MCF 10A (cell line): ENCODE results near the gene SPPL3. TPM values are rescaled to one million over a fixed set of nuclear protein-coding genes. Genes with fewer than 3 reads are reported as not detected.

ENCODE experiments used
- BruUV-seq: library from RNA; stranded (reverse); fragments of 400-500 nt; replicated peaks from 2 replicates; lab custom pipeline; 2021; lab: Mats Ljungman, UMichigan
- CTCF ChIA-PET: fragments of 300-600 bp; sonication (Branson Sonifier 250); formaldehyde crosslinking; extraction: SDS; loops from one replicate; lab custom pipeline; 2021; ENCODE audit warnings: antibody characterized with exemption, inconsistent platforms; lab: Yijun Ruan, JAX
- POLR2A ChIA-PET: fragments of 300-600, 350-650 bp; sonication (Branson Sonifier 250); formaldehyde crosslinking; extraction: SDS; loops from one replicate; lab custom pipeline; 2020; ENCODE audit warnings: antibody characterized with exemption, inconsistent platforms; lab: Yijun Ruan, JAX
- DNase-seq: peaks from one replicate; pipeline ENCODE4 v3.0.0-alpha.2; 2018; ENCODE audit not compliant: unreplicated experiment
- H3K27ac Mint-ChIP-seq: one replicate; pipeline ENCODE4 v1.8.0; 2022; ENCODE audit warnings: mild to moderate bottlenecking, low read depth, mixed read lengths; ENCODE audit not compliant: unreplicated experiment
- H3K27me3 Mint-ChIP-seq: one replicate; pipeline ENCODE4 v1.8.0; 2022; ENCODE audit warnings: mixed read lengths; ENCODE audit not compliant: insufficient read depth, unreplicated experiment
- H3K36me3 Mint-ChIP-seq: one replicate; pipeline ENCODE4 v1.8.0; 2022; ENCODE audit warnings: mild to moderate bottlenecking, moderate library complexity, mixed read lengths; ENCODE audit not compliant: insufficient read depth, unreplicated experiment
- H3K4me1 Mint-ChIP-seq: one replicate; pipeline ENCODE4 v1.8.0; 2022; ENCODE audit warnings: mixed read lengths; ENCODE audit not compliant: insufficient read depth, unreplicated experiment
- H3K4me3 Mint-ChIP-seq: one replicate; pipeline ENCODE4 v1.8.0; 2022; ENCODE audit warnings: mild to moderate bottlenecking, moderate library complexity, mixed read lengths; ENCODE audit not compliant: unreplicated experiment
- H3K9me3 Mint-ChIP-seq: one replicate; pipeline ENCODE4 v1.8.0; 2022; ENCODE audit warnings: mixed read lengths; ENCODE audit not compliant: unreplicated experiment
- CTCF ChIP-seq: fragments of 200-600 bp; IDR thresholded peaks from one replicate; pipeline ENCODE4 v1.8.0; 2022; ENCODE audit warnings: antibody characterized with exemption, mild to moderate bottlenecking; ENCODE audit not compliant: unreplicated experiment
- intact Hi-C: fragments of 100-400 bp; cut with micrococcal nuclease; formaldehyde crosslinking; loops from 2 replicates; pipeline ENCODE4 v1.14.1; 2022
- total RNA-seq: library from RNA; stranded (reverse); gene quantifications from 2 replicates; pipeline ENCODE4 v1.2.3, GENCODE V29; 2022

The SPPL3 gene
- total RNA-seq, 1 experiment from 2014 or later, result 32.6 TPM

- BruUV-seq, result no TSS peak
- intact Hi-C loops, result no loop called here
- Mint-ChIP-seq H3K4me1 (no peaks in the 10 kb centered on the region), H3K27ac (no peak overlapping the region), H3K9me3 (no peaks in the 10 kb centered on the region), H3K36me3 (no peaks in the 10 kb centered on the region), H3K27me3 (no peaks in the 10 kb centered on the region), H3K4me3 (no peak overlapping the region)
- ChIA-PET POLR2A (interaction anchor here (0.9 kb wide), 1 partner anchor 235 kb away, joined by 4 read pairs; no protein-coding TSS in a partner anchor), CTCF (interaction anchor here (0.6 to 1.3 kb wide), 8 partner anchors 9 to 109 kb away, joined by 3 to 5 read pairs (median 4); no protein-coding TSS in a partner anchor)
- DNase-seq, result peak; percentile 68
- peak; percentile 66 for TF ChIP-seq CTCF
Measured at GRCh38 chr12:120944645-120945217, 40.6 kb upstream of the SPPL3 start.

- H3K4me1 Mint-ChIP-seq, result no peaks in the 10 kb centered on the region
- H3K27ac Mint-ChIP-seq, result no peak overlapping the region
- no peak for TF ChIP-seq CTCF
- ChIA-PET POLR2A (interaction anchor here (0.6 to 1.0 kb wide), 2 partner anchors 39 to 201 kb away, joined by 3 read pairs; no protein-coding TSS in a partner anchor), CTCF (interaction anchor here (0.6 to 1.3 kb wide), 13 partner anchors 9 to 297 kb away, joined by 3 to 8 read pairs (median 3); no protein-coding TSS in a partner anchor)
- no TSS peak for BruUV-seq
- intact Hi-C loops, result no loop called here
- H3K9me3 Mint-ChIP-seq, result no peaks in the 10 kb centered on the region
- H3K4me3 Mint-ChIP-seq, result no peak overlapping the region
- no peak for DNase-seq
- H3K36me3 Mint-ChIP-seq, result no peaks in the 10 kb centered on the region
- H3K27me3 Mint-ChIP-seq, result no peaks in the 10 kb centered on the region
Measured at GRCh38 chr12:120943482-120943881, 39.3 kb upstream of the SPPL3 start.

- no TSS peak for BruUV-seq
- H3K27me3 Mint-ChIP-seq, result no peaks in the 10 kb centered on the region
- CTCF ChIA-PET, result interaction anchor here (1.4 to 1.6 kb wide), 2 partner anchors 29 to 168 kb away, joined by 3 to 4 read pairs; no protein-coding TSS in a partner anchor
- H3K4me1 Mint-ChIP-seq, result peaks cover 5% of the 10 kb centered on the region
- no peak overlapping the region for H3K4me3 Mint-ChIP-seq
- DNase-seq, result no peak
- H3K27ac Mint-ChIP-seq, result no peak overlapping the region
- H3K36me3 Mint-ChIP-seq, result no peaks in the 10 kb centered on the region
- H3K9me3 Mint-ChIP-seq, result no peaks in the 10 kb centered on the region
- TF ChIP-seq CTCF, result no peak
- POLR2A ChIA-PET, result interaction anchor here (1.1 to 1.4 kb wide), 2 partner anchors 16 to 27 kb away, joined by 3 to 5 read pairs; no protein-coding TSS in a partner anchor
- intact Hi-C loops, result no loop called here
Measured at GRCh38 chr12:120941846-120942405, 37.8 kb upstream of the SPPL3 start.

GRCh38 chr12:120941412-120941811, 37.3 kb upstream of the SPPL3 start:
- H3K4me1 Mint-ChIP-seq, result peaks cover 6% of the 10 kb centered on the region
- BruUV-seq, result no TSS peak
- no peak overlapping the region for H3K27ac Mint-ChIP-seq
- no peaks in the 10 kb centered on the region for H3K27me3 Mint-ChIP-seq
- intact Hi-C loops, result no loop called here
- no peaks in the 10 kb centered on the region for H3K36me3 Mint-ChIP-seq
- no peak for DNase-seq
- ChIA-PET POLR2A (interaction anchor here (1.1 to 1.4 kb wide), 2 partner anchors 15 to 27 kb away, joined by 3 to 5 read pairs; no protein-coding TSS in a partner anchor), CTCF (interaction anchor here (1.4 to 1.6 kb wide), 2 partner anchors 30 to 168 kb away, joined by 3 to 4 read pairs; no protein-coding TSS in a partner anchor)
- H3K9me3 Mint-ChIP-seq, result no peaks in the 10 kb centered on the region
- H3K4me3 Mint-ChIP-seq, result no peak overlapping the region
- TF ChIP-seq CTCF, result no peak
